Glutamatergic neuron (in vitro differentiated cells): Measurements from ENCODE around the gene OLFM4. TPM values are rescaled to one million over a fixed set of nuclear protein-coding genes. Genes with fewer than 3 reads are reported as not detected.
A peak's percentile ranks its signal among the peaks of the same experiment; 100 is the strongest.
"Not testable (repeated sequence)": the region's sequence is repeated elsewhere in the genome, so short reads cannot be mapped to it uniquely, and the experiment has no call there.

Source experiments
- DNase-seq: peaks from one replicate; pipeline ENCODE4 v3.0.0; 2022
- H3K27ac Mint-ChIP-seq: one replicate; pipeline ENCODE4 v1.8.0; 2020; ENCODE audit warnings: mild to moderate bottlenecking, mixed read lengths, inconsistent platforms; ENCODE audit not compliant: unreplicated experiment
- H3K27me3 Mint-ChIP-seq: one replicate; pipeline ENCODE4 v1.8.0; 2020; ENCODE audit warnings: mild to moderate bottlenecking, moderate library complexity, mixed read lengths, inconsistent platforms; ENCODE audit not compliant: unreplicated experiment
- H3K36me3 Mint-ChIP-seq: one replicate; pipeline ENCODE4 v1.8.0; 2020; ENCODE audit warnings: mild to moderate bottlenecking, mixed read lengths, inconsistent platforms; ENCODE audit not compliant: unreplicated experiment
- H3K4me1 Mint-ChIP-seq: one replicate; pipeline ENCODE4 v1.8.0; 2020; ENCODE audit warnings: mild to moderate bottlenecking, low read depth, mixed read lengths, inconsistent platforms; ENCODE audit not compliant: unreplicated experiment
- H3K4me3 Mint-ChIP-seq: one replicate; pipeline ENCODE4 v1.8.0; 2020; ENCODE audit warnings: mild to moderate bottlenecking, mixed read lengths, inconsistent platforms; ENCODE audit not compliant: unreplicated experiment
- H3K9me3 Mint-ChIP-seq: one replicate; pipeline ENCODE4 v1.8.0; 2020; ENCODE audit warnings: mild to moderate bottlenecking, moderate library complexity, mixed read lengths, inconsistent platforms; ENCODE audit not compliant: unreplicated experiment
- total RNA-seq: library from RNA; stranded (reverse); fragmentation: NEBNext Ultra II Directional; extraction: Animal tissue kit (Norgen Biotek cat#: 25700); gene quantifications from one replicate; pipeline ENCODE4 v1.2.1, GENCODE V29; 2021; ENCODE audit not compliant: unreplicated experiment
- TF ChIP-seq, protein P1 (sequence below): fragments of 200-600 bp; sonication (generic); IDR thresholded peaks from one replicate; pipeline ENCODE4 v1.5.0; 2021; ENCODE audit not compliant: partially characterized antibody, unreplicated experiment

OLFM4 gene
- total RNA-seq, 1 donor from 2014 or later = 0.15 TPM

GRCh38 chr13:53005626-53006025 is 23.0 kb upstream of the OLFM4 start:
- Mint-ChIP-seq H3K36me3 (no peaks in the 10 kb centered on the region), H3K9me3 (no peaks in the 10 kb centered on the region), H3K4me3 (peak overlapping the region; percentile 45), H3K27ac (peak overlapping the region; percentile 77), H3K27me3 (no peaks in the 10 kb centered on the region), H3K4me1 (peaks cover 18% of the 10 kb centered on the region)
- peak; percentile 35 for DNase-seq
- TF ChIP-seq, protein P1, sequence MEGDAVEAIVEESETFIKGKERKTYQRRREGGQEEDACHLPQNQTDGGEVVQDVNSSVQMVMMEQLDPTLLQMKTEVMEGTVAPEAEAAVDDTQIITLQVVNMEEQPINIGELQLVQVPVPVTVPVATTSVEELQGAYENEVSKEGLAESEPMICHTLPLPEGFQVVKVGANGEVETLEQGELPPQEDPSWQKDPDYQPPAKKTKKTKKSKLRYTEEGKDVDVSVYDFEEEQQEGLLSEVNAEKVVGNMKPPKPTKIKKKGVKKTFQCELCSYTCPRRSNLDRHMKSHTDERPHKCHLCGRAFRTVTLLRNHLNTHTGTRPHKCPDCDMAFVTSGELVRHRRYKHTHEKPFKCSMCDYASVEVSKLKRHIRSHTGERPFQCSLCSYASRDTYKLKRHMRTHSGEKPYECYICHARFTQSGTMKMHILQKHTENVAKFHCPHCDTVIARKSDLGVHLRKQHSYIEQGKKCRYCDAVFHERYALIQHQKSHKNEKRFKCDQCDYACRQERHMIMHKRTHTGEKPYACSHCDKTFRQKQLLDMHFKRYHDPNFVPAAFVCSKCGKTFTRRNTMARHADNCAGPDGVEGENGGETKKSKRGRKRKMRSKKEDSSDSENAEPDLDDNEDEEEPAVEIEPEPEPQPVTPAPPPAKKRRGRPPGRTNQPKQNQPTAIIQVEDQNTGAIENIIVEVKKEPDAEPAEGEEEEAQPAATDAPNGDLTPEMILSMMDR = no peak

DNA sequence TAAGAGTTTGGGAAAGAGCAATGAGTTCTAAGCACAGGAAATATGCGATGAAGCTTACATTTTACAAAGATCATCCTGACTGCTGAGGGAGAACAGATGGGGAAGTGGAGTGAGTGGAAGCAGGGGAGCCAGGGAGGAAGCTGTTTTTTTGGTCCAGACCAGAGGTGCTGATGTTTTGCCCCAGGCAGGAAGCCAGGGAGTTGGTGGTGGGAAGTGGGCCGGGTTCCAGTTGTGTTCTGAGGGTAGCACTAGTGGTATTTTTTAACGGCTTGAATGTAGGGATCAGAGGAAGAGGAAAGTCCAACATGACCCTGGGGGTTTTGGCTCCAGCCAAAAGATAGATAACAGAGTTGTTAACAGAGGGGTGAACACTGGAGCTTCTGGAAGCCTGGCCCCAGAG is 20.7 kb upstream of the OLFM4 start:
- Mint-ChIP-seq H3K4me1 (peaks cover 21% of the 10 kb centered on the region), H3K27ac (no peak overlapping the region), H3K27me3 (no peaks in the 10 kb centered on the region), H3K4me3 (no peak overlapping the region), H3K9me3 (no peaks in the 10 kb centered on the region), H3K36me3 (no peaks in the 10 kb centered on the region)
- no peak for DNase-seq
- TF ChIP-seq, protein P1 = no peak

- Mint-ChIP-seq H3K27me3 (no peaks in the 10 kb centered on the region), H3K27ac (no peak overlapping the region), H3K9me3 (no peaks in the 10 kb centered on the region), H3K36me3 (no peaks in the 10 kb centered on the region), H3K4me3 (no peak overlapping the region), H3K4me1 (peaks cover 18% of the 10 kb centered on the region)
- TF ChIP-seq, protein P1 = no peak
- DNase-seq = no peak
These were observed 18.1 kb upstream of the OLFM4 start for GRCh38 chr13:53010374-53011105.

GRCh38 chr13:53012707-53013106 is 15.9 kb upstream of the OLFM4 start:
- DNase-seq = no peak
- H3K4me1 Mint-ChIP-seq = peaks cover 7% of the 10 kb centered on the region
- no peak overlapping the region for H3K27ac Mint-ChIP-seq
- no peak overlapping the region for H3K4me3 Mint-ChIP-seq
- TF ChIP-seq, protein P1 = no peak
- no peaks in the 10 kb centered on the region for H3K27me3 Mint-ChIP-seq
- no peaks in the 10 kb centered on the region for H3K9me3 Mint-ChIP-seq
- H3K36me3 Mint-ChIP-seq = no peaks in the 10 kb centered on the region

DNA sequence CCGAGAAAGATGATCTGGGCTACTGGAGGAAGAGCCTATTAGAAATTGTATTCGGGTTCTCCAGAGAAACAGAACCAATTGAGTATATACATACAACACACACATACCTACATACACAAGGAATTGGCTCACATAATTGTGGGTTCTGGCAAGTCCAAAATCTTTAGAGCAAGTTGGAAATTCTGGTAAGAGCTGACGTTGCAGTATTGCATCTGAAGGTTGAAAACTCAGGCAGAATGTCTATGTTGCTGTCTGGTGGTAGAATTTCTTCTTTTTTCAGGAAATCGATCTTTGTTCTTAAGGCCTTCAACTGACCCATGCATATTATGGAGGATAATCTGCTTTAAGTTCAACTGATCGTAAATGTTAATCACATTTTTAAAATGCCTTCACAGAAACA is 15.5 kb upstream of the OLFM4 start:
- TF ChIP-seq, protein P1 = no peak
- Mint-ChIP-seq H3K4me3 (no peak overlapping the region), H3K36me3 (no peaks in the 10 kb centered on the region), H3K9me3 (no peaks in the 10 kb centered on the region), H3K4me1 (peaks cover 3% of the 10 kb centered on the region), H3K27ac (no peak overlapping the region), H3K27me3 (no peaks in the 10 kb centered on the region)
- DNase-seq = no peak

DNA sequence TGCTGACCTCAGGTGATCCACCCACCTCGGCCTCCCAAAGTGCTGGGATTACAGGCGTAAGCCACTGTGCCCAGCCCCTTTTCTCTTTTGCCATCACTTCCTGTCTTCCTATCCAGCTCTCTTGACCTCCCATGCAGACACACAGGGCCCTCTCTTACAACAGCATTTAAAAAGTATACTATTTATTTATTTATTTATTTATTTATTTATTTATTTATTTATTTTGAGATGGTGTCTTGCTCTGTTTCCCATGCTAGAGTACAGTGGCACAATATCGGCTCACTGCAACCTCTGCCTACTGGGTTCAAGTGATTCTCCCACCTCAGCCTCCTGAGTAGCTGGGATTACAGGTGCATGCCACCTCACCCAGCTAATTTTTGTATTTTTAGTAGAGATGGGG is 14.6 kb upstream of the OLFM4 start:
- H3K4me3 Mint-ChIP-seq, H3K27me3 Mint-ChIP-seq, H3K9me3 Mint-ChIP-seq, H3K4me1 Mint-ChIP-seq, DNase-seq, H3K36me3 Mint-ChIP-seq, H3K27ac Mint-ChIP-seq: not testable (repeated sequence)
